Inflammatory macrophage treated with lipopolysaccharide for 1 hour (primary cell): ENCODE measurements around the gene TMEM107.

ENCODE experiments used
- DNase-seq, 2 donors: peaks; one replicate each; pipeline ENCODE4 v3.0.0-alpha.2; 2020 to 2022

Gene TMEM107

DNA sequence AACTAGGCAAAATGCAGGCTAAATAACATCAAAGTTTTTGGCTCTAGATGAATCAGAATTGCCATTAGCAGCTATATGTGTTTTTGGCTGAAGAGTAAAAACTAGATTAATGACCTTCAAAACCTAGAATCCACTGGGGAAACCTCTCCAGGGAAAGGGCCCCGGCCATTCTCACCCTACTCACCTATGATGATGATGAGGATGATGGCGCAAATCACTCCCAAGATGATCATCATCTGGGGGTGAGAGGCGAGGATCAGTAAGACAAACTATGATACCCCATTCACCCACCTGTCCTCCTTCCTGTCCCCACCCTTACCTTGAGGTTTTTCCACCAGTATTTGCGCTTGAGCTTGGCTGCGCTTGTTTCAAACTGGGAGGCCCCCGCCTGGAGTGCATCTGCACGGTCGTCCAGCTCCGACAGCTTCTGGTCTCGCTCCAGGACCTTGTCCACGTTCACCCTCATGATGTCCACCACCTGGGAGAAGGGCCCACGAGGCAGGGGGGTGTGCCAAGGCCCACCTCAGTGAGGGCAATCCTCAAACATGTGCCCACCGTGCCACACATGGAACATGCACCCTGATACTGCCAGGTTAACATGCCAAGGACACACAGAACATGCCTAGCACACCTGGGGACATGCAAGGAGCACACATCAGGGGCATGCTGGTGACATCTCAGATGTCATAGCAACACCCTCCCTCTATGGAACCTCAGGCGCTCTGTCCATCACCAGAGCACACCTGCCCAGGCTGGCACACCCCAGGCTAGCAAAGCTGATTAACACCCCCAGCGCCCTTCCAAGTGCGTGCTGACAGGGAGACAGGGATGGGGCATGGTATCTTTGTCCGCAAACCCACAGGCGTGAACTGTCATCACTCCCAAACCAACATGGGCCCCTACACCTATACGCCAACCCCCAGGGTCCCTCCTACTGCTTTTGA is 14.6 kb downstream of the TMEM107 start:
- DNase-seq = no peak

DNA sequence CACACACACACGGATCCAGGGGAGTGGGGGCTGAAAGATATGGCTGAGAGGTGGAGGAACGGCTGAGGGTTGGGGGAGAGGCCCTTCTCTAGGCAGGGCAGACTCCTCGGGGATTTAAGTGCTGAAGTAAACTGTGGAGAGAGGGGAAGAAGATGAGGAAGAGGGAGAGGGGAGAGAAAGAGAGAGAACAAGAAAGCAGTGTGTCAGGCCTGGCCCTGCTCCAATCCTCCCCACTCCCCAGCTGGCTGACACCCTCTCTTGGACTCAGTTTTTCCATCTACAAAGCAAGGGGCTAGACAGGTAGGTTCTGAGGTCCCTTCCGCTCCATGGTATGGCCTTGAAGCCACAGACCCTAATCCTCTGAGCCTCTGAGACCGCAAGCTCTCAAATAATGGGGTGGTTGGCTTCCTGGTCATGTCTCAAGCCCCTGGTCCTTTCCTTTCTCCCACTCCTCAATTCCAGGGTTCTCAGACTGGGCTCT is 15.4 kb downstream of the TMEM107 start:
- DNase-seq = no peak

DNA sequence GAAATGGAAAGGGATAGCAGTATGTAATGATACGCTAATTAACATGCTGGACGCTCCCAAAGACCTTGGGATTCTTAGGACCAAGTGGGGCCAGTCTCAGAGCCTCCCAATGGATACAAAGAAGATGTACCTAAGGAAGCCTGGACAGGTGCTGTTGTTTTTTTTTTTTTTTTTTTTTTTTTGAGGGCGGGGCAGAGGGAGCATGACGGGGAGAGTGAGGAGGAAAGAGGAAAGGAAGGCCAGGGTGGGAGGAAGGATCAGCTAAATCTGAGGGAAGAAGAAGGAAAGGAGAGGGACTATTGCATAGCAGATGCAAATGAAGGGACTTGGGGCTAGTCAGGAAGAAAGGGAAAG is 16.0 kb downstream of the TMEM107 start:
- DNase-seq = no peak

DNA sequence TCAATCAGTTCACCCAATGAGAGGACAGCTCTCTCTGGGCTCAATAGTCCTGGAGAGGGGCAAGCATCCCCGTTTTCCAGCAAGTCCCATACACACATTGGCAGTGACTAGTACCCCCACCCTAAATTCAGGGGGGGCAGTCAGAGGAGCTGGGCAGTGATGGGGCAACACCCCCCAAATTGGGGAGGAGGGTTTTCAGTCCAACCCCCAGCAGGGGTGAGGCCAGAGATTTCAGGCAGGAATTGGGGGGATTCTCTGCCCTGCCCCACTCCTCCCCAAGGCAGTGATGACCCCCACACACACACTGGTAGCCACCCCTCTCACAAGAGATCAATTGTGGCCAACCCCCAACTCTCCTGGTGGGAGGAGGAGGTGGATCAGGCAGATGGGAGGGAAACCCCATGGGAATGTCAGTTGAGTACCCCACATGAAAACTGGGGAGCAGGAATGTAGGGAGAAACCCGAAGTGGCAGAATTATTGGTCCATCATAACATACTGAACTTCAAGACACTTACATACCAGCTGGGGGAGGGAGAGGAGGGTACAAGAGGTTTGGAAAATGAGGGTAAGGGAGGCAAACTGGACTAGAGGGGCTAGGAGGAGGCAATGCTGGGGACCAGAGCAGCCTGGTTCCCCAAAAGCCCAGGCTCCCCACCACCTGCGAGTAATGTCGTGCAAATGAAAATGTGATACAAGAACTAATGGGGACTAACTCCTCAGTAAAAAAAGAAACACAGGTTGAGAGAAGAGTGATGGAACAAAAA is 16.5 kb downstream of the TMEM107 start:
- no peak for DNase-seq

DNA sequence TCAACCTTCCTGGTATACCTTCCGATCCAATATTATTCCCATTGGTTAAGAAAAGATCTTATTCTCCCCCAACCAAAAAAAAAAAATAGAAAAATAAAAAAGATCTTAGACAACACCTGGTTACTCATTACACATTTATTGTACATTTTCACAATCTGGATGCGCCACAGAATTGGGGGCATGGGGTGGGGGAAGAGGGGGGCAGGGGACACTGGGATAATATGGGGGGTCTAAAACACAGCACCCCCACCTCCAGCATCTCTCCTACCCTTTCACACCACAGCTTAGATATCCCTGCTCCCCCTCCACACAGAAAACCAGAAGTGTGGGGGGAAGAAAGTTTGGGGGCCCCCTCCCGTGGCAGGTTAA is 17.2 kb downstream of the TMEM107 start:
- no peak for DNase-seq

DNA sequence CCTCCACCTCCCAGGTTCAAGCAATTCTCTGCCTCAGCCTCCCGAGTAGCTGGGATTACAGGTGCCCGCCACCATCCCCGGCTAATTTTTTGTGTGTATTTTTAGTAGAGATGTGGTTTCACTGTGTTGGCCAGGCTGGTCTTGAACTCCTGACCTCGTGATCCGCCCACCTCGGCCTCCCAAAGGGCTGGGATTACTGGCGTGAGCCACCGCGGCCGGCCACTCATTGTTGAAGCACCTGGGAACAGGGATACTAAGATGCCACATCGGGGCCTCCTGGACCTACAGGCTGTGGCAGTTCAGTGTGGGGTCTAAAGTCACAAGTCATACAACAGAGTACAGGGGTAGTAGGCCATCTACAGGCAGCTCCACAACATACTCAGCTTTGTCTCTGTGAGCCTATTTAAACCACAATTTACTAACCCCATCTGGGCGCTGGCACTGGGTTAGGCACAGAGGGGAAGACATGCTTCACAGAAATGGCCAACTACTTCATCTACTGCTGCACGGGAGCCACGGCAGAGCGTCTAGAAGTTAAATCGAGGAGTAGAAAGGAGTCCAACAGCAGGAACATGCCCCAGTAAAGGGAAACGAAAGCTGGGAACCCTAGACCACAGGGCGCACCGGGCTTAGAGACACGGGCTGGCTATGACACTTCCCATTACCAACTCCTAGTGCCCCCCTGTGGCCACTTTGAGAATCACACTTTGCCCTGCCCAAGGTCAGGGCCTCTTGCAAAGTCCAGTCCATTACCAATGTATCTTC is 17.7 kb downstream of the TMEM107 start:
- DNase-seq = peak; percentile 87 to 100

DNA sequence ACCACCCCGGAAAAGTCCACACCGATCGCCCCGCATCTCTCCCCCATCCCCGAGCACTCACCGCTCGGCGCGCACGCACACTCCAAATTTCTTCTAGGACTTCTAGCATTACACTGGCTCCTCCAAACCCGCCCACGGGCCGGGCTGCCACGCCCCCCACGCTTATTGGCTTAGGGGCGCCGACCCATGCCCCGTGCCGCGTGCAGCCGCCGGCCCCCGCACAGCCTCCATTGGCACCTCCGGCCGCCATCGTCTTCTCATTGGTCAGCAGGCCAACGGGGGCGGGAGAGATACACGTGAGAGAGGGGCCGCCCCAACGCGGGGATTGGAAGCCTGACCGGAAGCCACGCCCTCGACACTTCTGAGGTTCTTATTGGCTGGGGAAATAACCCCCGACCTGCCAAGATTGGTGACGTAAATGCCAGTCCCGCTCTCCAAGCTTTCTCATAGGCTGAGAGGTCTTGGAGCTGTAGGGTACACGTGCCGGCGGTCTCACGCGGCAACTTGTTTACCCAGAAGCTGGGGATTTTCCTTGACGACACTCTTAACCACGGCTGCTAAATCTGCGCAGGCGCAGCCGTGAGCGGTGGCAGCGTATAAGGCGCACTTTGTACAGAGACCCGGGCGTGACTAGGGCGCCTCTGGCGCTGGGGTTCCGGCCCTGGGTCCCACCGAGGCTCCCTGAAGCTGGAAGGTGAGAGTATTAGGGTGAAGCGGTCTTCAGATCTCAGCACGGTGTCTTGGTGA is 19.8 kb downstream of the TMEM107 start:
- peak; percentile 99 to 100 for DNase-seq

DNA sequence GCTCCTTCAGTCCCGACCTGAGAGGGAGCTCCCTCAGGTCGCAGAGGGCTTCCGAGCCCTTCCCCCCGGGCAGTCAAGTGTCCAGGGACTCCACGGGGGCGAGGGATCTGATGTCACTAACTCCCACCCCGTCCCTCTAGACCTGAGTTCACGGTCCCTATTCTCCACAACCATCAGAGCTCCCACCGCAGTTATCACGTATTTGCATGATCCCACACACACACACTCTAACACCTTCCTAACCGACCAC is 20.3 kb downstream of the TMEM107 start:
- no peak for DNase-seq

DNA sequence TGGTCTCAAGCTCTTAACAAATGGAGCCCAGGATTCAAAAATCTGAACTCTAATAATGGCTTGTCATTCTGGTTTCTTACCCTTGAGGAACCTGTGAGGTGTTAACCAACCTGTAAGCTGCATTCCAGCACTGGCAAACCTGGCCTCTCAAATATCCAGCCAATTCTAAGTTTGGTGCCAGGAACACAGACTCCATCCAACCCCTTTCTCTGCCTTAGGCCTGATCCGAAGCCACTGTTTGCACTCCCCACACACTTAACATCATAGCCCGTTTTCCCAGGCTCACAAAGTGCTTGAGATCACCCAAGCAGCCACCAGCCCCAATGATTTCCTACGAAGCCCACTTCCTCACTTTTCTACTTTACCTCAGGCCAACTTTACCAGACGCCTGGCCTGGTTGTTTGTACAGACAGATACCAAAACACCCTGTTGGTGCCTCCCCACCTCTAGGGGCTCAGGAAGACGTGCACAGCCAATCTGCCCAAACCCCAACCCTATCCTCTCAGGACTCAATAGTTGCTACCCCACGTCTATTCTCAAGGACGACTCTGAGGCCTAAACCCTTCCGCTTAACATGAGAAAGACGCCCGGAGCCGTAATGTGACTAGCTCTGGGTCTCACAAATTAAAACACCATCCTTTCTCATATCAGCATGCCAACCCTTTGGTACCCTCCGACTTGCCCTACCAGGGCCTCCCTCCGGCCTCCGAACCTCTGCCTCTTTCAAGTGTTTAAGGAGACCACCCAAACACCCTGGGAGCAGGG is 20.8 kb downstream of the TMEM107 start:
- DNase-seq = no peak

DNA sequence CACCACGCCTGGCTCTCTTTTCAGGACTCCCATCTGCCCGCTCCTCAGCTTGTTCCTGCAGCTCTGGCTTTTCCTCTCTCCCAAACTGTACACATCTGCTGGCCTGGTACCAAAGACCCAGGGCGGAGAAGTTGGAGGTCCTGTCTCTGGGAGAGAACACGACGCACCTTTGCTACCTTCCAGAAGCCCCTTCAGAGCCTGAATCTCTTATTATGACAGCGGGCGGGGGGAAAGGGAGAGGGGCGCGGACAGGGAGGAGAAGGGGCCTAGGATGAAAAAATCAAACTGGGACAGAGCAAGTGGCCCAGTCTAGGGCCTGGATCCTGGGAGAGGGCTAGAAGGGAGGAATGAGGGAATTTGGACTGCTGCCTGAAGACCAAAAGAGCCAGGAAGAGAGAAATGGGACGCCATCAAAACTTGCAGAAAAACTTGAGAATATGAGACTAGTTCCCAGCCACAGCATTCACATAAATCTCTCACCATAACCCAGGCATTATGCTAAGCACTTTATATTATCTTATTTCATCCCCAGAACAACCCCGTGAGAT is 21.5 kb downstream of the TMEM107 start:
- DNase-seq = no peak

DNA sequence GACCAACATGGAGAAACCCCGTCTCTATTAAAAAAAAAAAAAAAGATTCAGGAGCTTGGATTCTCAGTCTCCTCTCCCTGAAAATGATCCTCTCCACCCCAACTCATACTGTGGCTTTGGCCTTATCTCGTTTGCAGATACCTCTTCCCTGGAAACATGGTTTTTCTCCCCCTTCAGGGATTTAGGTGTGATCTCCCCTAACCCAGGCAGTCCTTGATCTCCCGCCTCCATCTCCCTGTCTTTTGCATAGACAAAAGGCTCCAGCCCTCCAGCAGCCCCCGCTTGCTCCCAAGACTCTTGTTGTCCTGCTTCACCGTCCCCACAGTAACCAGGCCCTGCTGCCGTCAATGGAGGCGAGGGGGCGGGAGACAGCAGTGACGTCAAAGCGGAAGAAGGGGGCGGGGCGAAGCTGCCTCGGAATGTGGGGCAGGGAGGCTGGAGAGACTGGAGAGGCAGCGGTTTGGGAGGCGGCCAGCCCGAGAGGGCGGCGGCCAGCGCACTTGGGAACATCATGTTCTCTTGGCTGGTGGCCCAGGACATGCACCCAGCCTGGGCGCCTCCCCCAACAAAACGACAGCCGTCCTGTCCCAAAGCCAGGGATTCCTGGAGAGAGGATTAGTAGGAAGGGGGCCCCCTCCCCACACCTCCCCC is 22.1 kb downstream of the TMEM107 start:
- DNase-seq = peak; percentile 89 to 99

DNA sequence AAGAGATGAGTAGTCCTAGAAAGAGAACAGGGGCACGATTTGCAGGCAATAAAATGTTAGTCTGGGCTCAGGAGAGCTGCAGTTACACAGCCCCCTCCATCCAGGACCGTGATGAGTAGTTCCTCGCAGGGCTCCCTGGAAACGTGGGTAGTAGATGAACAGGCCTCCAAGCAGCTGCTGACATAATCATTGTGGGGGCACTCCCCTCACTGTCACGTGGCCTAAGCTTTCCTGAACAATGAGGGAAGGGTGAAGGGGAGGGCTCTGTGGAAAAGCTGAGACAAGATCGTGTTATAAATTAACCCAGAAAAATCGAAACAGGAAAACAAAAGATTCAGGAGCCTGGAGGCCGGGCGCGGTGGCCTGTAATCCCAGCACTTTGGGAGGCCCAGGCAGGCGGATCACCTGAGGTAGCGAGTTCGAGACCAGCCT is 22.6 kb downstream of the TMEM107 start:
- peak; percentile 88 to 97 for DNase-seq

DNA sequence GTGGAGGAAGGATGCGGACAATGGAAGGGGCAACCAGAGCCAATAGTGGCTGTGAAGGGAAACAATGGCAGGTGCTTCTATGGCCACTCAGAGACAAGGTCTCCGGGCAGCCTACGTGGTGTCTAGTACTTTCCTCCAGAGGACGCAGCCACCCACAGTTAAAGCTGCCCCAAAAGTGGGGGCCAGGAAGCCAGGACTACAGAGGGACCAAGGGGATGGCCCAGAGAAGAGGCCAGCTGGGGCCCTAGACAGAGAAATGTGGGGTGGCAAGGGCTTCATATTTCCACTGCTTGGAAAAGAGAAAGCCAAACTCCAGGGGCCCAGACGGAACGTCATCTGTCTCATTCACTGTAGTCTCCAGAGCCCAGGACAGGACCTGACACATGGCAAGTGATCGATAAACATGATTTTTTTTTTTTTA is 23.1 kb downstream of the TMEM107 start:
- DNase-seq = no peak

DNA sequence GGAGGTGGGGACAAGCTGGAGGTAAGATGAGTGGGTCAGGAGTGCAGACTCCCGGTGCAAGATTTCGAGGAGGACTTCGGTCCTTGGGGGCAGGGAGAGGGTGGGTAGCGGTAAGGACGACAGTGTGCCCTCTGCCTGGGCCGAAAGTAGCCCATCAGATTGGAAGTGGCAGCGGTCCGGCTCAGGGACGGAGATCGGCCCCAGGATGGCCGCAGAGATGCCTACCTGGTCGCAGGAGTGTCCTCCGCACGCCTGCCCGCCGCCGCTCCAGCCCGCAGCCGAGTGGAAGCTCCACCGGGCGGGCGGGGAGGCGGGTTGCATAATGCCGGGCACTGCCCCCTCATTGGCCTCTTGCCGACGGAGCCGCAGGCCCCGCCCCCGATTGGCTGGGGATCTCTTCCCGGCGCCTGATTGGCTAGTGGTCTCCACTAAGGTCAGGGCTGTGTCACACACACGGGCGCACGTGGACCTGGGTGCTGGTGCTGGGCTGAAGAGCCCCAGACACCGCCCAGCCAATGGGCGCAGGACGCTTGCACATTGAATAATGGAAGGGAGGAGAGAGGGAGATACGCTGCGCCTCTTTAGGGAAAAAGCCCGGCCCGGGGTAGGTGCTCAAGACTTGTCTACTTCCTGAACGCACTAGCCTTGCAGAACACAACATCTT is 23.9 kb downstream of the TMEM107 start, which contains the start of gene PER1:
Gene PER1, minus strand, starts transcription at position 293 of the 664 bp plus-strand sequence. CDS start 1,698 bp downstream, outside the sequence.
- DNase-seq = peak; percentile 90 to 95

DNA sequence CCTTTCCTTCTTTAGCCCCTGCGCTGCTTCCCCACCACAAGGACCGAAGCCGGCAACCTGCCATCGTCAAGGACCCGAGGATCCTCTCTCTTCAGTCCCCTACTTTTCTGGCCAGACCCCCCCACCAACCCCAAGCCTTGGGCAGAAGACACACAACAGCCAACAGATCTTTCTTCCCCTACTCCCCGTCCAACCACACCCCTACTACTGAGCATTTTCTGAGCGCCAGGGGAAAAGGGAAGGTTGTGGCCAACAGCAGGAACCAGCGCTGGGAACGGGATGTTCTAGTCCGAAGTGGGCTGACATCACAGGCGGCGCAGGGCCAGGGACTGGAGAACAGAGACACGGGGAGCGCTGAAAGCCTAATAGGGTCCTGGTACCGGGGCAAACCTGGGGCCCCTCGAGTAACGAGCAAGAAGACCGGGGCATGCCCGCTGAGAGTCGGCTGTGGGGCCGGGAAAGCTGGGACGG is 24.5 kb downstream of the TMEM107 start:
- peak; percentile 70 to 76 for DNase-seq

DNA sequence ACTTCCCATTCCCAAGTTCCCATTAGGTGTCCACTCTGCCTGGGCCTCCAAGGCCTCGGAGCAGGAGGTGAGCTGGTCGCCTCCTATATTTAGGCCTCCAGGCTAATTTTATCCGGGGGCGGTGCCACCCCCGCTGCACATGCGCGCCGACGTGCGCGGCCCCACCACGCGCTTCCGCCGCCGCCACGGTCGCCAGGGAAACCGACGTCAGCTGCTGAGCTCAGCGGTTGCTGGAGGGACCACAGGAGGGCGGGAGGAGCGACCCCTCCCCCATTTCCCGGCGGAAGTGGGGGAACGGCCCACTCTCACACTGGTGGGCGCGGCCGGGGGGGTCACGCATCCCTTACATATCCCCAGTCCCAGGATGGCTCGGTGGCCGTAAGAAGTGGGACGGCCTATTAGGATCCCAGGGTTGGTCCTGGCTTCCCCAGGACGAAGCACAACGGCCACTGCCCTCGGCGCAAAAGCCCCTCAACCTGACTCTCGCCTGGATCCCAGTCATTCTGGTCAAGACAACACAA is 25.0 kb downstream of the TMEM107 start:
- peak; percentile 43 to 67 for DNase-seq

DNA sequence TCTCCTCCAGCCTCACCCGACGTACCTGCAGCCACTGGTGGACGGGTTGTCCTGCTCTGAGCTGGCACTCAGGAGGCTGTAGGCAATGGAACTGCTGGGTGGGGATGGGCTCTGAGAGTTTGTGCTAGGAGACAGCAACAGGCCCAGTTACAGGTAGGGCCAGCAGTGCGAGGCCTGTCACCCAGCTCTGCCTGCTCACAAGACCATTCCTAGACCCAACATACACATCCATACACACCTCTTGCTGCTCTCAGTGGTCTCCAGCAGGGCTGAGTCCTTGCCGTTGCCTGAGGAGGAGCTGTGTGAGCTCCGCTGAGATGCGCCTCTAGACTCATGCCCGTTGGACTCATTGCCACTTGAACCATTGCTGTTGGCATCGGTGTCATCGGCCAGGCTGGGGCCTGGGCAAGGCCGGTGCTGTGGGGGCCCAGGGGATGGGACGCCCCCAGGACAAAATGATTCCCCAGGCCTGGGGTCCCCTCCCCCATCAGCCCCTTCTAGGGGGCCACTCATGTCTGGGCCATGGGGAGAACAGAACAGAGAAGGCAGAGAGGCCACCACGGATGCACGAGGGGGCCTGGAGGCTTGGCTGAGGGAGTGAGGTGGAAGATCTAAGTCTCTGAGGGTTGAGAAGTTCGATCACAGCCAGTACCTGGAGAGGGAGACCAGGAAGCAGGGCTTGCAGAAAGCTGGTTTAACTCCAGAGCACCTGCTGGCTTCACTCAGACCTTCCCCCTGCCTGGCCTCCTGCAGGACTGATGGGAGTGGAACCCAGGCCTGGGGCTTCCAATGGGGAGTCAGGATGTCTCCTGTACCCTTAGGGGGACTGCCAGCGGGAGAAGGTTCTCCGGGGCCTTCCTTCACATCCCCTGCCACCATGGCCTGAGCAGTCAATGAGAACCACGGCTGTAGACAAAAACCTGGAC is 25.7 kb downstream of the TMEM107 start:
- no peak for DNase-seq

DNA sequence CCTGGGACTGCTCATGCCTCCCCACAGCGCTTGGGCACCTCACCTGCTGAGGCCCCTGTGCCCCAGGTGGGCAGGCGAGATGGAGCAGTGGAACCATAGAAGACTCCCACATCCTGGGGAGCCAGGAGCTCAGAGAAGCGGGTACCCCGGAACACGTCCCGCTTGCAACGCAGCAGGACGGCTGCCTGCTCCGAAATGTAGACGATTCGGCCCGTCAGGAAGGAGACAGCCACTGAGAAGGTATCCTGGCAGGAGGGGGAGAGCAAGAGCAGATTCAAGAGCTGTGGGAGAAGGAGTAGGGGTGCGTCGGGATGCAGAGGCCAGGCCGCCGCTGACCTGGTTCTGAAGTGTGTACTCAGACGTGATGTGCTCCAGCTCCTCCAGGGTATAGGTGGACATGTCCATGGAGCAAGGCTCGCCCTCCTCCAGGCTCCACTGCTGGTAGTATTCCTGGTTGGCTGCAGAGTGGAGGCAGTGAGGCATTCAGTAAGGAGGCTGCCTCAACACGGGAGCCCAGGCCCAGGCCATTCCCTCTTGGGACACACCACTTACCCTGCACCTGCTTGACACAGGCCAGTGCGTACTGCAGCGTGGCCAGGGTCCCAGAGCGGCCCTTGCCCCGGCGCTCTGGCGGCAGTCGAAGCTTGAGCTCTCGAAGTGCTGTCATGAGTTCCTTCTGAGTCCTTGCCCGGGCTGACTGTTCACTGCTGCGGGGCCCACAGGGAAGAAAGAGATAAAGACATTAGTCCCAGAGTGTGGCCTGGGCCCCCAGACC is 26.6 kb downstream of the TMEM107 start:
- no peak for DNase-seq
